Activated CD8-positive, alpha-beta memory T cell treated with anti-CD3 and anti-CD28 coated beads, Interleukin-2, amount 50 U/mL, for 24 hours (primary cell): ENCODE results near the gene PKD2L1.
"Not testable (repeated sequence)": the region's sequence is repeated elsewhere in the genome, so short reads cannot be mapped to it uniquely, and the experiment has no call there.

ENCODE experiments used
- DNase-seq: peaks from one replicate; pipeline ENCODE4 v3.0.0-alpha.2; 2020; ENCODE audit errors: extremely low read depth

PKD2L1 gene

DNA sequence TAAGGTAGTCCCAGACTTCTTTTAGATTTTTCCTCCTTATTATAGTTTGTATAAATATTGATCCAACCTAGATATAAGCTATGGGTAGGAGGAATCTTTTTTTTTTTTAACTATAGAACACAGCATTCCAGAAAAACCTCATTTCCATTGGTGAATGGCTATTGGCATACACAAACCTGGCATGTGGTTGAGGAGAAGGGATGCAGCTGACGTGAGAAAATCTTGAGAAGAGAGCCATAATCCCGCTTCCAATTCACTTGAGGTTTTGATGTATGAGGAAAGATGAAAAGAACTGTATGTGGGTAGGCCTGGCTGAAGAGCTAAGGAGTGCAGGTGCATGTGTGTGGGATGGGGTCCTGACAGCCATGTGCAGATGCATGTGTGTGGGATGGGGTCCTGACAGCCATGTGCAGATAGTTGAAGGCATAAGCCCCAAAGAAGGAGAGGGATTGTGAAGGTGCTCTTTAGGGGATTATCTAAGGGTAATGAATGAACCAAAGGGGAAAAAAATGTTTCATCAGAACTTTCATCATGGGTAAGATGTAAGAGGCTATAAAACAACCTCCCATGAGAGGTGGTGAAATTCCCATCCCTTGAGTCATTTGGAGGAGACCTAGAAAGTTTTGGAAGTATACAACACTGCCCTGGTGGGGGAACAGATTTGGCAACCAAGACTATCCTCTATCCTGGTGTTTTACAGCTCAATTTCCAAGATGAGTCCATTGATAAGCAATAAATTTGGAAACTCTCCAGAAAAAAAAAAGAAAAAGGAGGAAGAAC is 3.8 kb upstream of the PKD2L1 start:
- no peak for DNase-seq

- DNase-seq, result no peak
These were observed 3.1 kb upstream of the PKD2L1 start for GRCh38 chr10:100333106-100333505.

- DNase-seq, result no peak
These were observed 1.8 kb downstream of the PKD2L1 start for GRCh38 chr10:100328198-100328597.

GRCh38 chr10:100327718-100328009 is 2.4 kb downstream of the PKD2L1 start:
- DNase-seq, result no peak

DNA sequence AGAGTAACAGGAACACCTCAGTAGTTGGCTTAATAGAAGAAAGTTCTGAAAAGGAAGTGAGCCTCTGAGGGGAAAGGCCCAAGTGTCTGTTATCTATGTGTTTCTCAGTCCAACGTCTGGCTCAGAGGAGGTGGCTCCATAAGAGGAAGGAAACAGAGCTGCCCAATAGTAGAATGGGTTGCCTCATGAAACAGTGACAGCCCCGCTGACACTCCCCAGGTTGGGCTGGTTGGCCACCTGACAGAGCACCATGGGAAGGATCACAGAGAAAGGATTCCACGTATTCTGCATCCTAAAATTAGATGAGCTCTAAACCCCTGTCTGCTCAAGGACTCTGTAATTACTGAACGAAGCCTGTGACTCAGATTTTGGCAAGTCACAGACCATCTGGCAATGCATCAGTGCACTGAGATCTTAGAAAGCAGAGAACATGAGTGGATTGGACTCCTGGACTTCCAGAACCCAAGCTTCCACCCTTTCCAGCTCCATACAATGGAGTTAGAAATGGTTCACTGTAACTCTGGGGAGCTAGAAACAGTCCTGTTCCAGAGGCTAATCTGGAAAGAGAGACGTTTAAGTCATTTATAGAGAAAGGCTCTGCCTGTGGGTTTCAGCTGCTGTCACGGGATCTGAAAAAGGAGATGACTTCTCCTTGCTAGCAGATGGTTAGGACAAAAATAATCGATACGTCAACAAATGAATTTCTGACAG is 2.9 kb downstream of the PKD2L1 start:
- no peak for DNase-seq

DNA sequence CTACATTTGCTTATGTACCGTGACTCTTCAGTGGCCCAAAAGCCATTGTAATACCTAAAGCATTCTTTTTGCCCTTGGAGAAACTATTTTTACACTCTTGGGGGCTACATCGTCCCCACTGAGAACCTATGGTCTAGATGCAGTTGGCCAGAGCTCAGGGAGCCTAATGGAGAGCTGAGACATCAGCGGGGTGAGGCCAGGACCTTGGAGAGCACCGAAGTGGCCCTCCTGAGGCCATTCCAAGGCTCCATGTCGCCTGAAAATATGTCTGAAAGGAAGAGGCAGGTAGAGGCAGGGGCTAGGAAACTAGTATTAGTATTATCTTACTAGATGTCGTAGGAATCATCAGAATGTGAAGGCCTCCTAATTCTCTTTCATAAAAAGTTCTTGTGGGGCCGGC is 4.9 kb downstream of the PKD2L1 start:
- DNase-seq, result no peak

DNA sequence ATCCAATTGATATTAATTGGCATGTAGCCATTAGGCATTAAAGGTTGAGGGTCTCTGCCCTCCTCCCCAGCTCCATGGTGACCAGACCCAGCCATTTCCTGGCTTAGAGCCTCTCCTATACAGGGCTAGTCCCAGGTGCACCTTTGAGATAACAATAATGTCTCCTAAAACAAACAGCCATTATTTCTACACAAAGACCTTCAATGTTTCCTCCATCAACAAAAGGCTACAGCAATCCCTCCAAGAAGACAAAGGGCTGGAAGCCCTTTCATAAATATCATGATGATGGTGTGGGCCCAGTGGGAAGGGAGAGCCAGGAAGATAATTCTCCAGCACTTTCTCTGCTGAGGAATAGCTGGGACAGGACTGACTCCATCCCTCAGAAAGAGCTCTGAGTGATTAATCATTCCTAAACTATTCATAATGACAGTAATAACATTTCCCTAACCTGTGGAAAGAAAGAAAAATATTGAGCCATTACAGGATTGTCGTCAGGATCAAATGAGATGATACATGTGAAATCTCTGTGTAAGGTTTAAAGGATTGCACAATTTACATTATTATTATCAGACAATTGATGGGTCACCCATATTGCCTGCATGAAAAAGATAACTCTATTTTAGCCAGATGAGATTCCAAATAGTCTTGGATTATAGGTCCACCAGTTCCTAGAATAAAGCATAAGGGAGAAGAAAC is 10.2 kb downstream of the PKD2L1 start:
- no peak for DNase-seq

- no peak for DNase-seq
These were observed 11.8 kb downstream of the PKD2L1 start for GRCh38 chr10:100318207-100318606.

- DNase-seq, result no peak
These were observed 14.4 kb downstream of the PKD2L1 start for GRCh38 chr10:100315615-100316014.

DNA sequence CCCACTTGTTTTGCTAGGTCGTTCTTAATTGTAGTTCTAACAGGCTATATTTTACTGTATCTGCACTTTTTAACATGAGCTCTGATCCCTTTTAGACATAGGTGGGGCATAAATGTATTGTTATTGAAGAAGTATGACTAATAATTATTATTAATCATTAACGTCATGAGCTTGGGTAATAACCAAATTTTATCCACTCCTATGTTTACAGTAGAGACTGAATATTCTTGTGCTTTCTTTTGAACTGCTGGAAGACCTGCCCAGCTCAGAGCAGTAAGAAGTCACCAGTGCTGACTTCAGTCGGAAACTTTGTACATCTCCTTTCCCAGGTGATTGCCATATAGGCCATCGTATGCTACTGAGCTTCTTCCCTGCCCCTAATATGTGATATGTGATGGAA is 18.7 kb downstream of the PKD2L1 start:
- no peak for DNase-seq

DNA sequence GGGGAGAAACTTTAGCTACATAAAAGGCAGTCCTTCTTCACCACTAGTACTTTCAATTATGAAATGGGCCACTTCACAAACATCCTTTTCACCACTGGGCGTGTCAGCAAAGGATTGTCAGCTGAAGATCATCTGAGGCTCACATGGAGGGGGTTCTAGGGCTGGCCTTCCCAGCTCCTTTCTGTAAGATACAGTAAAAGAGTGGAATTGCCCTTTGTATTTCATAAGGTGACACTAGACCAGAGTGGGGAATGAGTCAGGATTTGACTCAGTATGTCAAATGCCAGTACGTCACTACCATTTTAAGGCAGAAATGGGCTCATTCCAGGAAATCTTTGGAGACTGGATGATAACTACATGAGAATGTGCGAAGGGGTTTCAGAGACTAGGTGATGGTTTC is 22.3 kb downstream of the PKD2L1 start:
- no peak for DNase-seq

DNA sequence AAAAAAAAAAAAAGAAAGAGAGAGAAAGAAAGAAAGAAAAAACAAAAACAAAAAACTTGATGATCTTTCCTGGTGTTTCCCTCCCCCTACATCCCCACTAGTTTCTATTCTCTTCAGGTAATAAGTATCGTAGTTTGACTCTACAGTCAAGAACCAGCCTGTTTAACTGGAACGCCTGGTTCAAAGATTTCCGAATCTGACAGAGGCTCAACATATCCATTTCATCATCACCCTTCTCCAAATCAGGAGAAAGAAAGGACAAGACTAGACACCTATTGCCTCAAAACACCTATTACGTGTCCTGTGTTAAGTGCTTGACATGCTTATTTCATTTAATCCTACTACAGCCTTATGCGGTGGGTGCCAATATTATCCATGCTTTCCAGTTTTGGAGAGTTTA is 23.2 kb downstream of the PKD2L1 start:
- no peak for DNase-seq

GRCh38 chr10:100304414-100304813 is 25.6 kb downstream of the PKD2L1 start:
- DNase-seq, result no peak

DNA sequence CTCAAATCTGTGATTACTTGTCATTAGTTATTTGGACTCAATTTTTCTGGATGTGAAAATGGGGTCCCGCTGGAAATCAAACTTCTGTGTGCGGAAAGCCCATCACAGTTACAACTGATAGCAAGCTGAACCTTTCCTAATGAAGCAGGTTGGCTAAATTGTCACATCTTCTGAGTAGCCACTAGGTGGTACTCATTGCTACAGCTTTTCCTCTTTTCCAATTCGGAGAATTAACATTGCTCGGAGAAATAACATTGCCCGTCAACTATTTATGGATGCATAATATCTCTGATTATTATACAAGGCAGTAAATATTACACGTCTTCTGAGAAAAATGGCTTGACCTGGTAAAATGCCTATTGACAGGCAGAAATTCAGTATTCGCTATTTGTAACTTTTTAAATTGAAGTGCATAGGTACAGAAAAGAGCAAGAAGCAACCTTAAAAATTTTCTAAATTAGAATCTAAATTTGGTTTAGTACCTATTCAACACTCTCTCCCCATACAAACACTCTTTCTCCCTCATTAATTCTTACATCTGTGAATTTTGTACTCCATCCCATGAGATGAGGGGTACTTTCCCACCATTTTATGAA is 26.2 kb downstream of the PKD2L1 start:
- DNase-seq, result no peak

DNA sequence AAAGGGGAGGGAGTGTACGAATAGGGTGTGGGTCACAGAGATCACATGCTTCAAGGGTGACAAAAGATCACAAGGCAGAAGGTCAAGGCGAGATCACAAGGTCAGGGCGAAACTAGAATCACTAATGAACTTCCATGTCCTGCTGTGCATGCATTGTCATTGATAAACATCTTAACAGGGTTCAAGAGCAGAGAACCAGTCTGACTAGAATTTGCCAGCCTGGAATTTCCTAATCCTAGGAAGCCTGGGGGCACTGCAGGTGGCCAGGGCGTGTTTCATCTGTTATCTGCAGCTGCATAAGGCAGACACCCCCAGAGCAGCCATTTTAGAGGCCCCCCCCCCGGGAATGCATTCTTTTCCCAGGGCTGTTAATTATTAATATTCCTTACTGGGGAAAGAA is 28.9 kb downstream of the PKD2L1 start:
- DNase-seq, result not testable (repeated sequence)

DNA sequence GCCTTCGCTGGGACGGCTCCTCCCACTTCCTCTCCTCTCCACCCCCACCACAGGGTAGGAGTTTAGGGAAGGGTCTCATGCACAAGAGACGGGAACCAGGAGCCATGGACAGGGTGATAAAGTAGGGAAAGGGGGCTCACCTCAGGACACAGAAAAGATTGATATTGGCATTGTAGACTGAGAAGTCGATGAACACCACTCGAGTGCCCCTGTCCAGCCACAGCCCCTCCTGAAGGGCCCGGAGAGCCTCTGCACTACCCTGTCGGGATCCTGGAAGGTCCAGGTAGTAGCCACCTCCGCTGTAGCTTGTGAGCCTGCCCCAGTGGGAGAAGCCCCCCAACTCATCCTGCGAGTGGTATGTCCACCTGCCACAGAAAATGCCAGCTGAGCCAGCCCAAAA is 32.8 kb downstream of the PKD2L1 start:
- no peak for DNase-seq

DNA sequence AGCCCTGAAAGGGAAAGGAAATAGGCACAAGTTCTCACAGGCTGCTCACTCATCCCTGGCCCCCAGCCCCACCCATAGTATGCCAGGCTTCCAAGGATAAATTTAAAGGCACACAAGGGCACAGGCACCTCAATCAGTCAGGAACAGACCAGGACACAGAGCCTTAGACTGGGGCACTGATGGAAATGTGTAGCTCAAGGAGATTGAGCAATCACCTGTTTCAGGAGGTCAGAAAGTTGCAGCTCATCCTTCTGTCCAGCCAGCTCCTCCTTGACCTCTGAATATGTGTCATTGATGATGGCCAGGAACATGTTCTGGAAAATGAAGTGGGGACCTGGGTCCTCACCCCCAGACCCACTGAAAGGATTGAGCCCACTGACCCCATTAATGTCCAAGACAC is 37.0 kb downstream of the PKD2L1 start:
- DNase-seq, result no peak

DNA sequence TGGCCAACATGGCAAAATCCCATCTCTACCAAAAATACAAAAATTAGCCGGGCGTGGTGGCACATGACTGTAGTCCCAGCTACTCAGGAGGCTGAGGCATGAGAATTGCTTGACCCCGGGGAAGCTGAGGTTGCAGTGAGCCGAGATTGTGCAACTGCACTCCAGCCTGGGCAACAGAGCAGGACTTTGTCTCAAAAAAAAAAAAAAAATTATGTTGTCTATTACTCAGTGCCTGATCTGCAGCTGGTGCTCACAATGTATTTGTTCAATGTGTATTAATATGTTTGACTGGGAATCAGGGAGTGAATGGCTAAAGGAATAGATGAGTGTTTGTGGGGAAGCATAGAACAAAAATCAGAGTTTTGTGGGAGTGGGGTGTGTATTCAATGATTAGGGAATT is 37.7 kb downstream of the PKD2L1 start:
- not testable (repeated sequence) for DNase-seq

DNA sequence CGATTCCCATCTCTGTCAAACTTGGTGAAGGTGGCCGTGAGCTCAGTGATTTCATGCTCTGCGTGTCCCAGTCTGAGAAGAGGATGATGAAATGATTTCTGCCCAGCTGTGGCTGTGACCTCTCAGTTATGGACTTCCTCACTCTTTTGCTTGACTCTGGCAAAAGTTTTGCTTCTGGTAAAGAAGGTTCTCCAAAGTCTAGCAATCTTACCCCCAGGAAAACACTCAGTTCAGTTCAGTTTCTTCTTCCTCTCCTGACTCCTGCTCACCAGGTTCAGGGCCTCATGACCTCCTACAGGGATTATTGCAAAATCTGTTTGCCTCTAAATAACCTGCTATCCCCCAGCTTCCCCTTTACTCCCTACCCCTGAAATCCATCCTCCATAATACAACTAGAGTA is 38.7 kb downstream of the PKD2L1 start:
- DNase-seq, result no peak

DNA sequence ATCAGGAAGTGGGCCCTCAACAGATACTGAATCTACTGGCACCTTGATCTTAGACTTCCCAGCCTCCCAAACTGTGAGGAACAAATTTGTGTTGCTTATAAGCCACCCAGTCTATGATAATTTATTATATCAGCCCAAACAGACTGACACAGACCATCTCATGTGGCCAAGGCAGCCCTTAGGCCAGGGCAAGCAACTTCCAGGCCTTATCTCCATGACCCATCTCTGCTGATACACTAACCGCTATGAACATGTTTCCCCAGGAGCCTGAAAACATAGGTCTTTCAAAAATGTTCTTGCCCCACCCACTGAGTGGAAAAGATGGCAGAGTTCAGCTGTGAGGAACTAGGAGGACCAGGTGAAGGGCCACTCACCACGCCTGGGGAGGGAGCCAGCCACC is 40.4 kb downstream of the PKD2L1 start:
- DNase-seq, result no peak

- DNase-seq, result no peak
These were observed 41.8 kb downstream of the PKD2L1 start for GRCh38 chr10:100288196-100288595.

DNA sequence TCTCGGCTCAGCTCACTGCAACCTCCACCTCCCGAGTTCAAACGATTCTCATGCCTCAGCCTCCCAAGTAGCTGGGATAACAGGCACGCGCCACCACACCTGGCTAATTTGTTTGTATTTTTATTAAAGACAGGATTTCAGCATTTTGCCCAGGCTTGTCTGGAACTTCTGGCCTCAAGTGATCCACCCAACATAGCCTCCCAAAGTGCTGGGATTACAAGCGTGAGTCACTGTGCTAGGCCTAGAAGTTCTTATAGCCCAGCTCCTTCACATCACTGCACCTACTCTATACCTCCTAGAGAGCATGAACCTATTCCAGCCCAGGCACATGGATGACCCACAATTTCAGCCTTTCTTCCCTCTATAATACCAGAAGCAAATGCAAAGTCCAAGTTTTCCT is 42.3 kb downstream of the PKD2L1 start:
- no peak for DNase-seq
